Naive thymus-derived CD4-positive, alpha-beta T cell (primary cell): Measurements from ENCODE around the gene GABRB1. TPM values are rescaled to one million over a fixed set of nuclear protein-coding genes. Genes with fewer than 3 reads are reported as not detected.

ENCODE experiments used
- ATAC-seq: fragments of 150-1000 bp; cut with Tn5 transposase; 2 replicates; pipeline ENCODE4 v1.10.0; 2021; ENCODE audit warnings: mild to moderate bottlenecking, moderate library complexity
- CTCF ChIA-PET: fragments of 350-600 bp; sonication (Branson Sonifier 250); formaldehyde crosslinking; loops from one replicate; lab custom pipeline; 2021; ENCODE audit warnings: antibody characterized with exemption; lab: Charles Lee
- POLR2A ChIA-PET: fragments of 350-600 bp; sonication (Branson Sonifier 250); formaldehyde crosslinking; loops from one replicate; lab custom pipeline; 2021; ENCODE audit warnings: antibody characterized with exemption, inconsistent platforms; lab: Charles Lee
- DNase-seq, 9 donors: peaks; one replicate each; pipeline versions ENCODE4 v3.0.0 to v3.0.0-alpha.2; 2020 to 2022; ENCODE audit warnings: mixed read lengths in 1 of 9
- H3K27ac ChIP-seq: one replicate; pipeline ENCODE4 v1.7.0; 2013; ENCODE audit warnings: mild to moderate bottlenecking, low read depth, low read length, moderate library complexity
- H3K27me3 ChIP-seq, 2 donors: one replicate each; pipeline ENCODE4 v1.7.0; 2013; ENCODE audit warnings: low read length in 2 of 2, mild to moderate bottlenecking in 2 of 2, moderate library complexity in 2 of 2; ENCODE audit not compliant: control insufficient read depth in 2 of 2, insufficient read depth in 2 of 2
- H3K36me3 ChIP-seq, 3 experiments: 1 replicate in 2 of 3; 2 replicates in 1 of 3; pipeline ENCODE4 v1.7.0; 2013; ENCODE audit warnings: low read length in 3 of 3, mild to moderate bottlenecking in 3 of 3, moderate library complexity in 1 of 3; ENCODE audit not compliant: insufficient read depth in 3 of 3, control insufficient read depth in 2 of 3
- H3K4me1 ChIP-seq, 2 donors: one replicate each; pipeline ENCODE4 v1.7.0; 2013; ENCODE audit warnings: low read length in 2 of 2, mild to moderate bottlenecking in 2 of 2, moderate library complexity in 1 of 2; ENCODE audit not compliant: control insufficient read depth in 2 of 2, insufficient read depth in 2 of 2
- H3K4me3 ChIP-seq: 2 replicates; pipeline ENCODE4 v1.7.0; 2013; ENCODE audit warnings: mild to moderate bottlenecking, low read length
- H3K9me3 ChIP-seq, 3 experiments: 1 replicate in 2 of 3; 2 replicates in 1 of 3; pipeline ENCODE4 v1.7.0; 2013; ENCODE audit warnings: low read length in 3 of 3; ENCODE audit not compliant: control insufficient read depth in 2 of 3
- H3K27ac Mint-ChIP-seq, 9 donors: one replicate each; pipeline ENCODE4 v1.8.0; 2020 to 2022; ENCODE audit warnings: mixed read lengths in 9 of 9, mild to moderate bottlenecking in 8 of 9, moderate library complexity in 5 of 9, inconsistent platforms in 2 of 9
- H3K27me3 Mint-ChIP-seq, 5 donors: one replicate each; pipeline ENCODE4 v1.8.0; 2021 to 2022; ENCODE audit warnings: mixed read lengths in 5 of 5, mild to moderate bottlenecking in 1 of 5
- H3K36me3 Mint-ChIP-seq, 5 donors: one replicate each; pipeline ENCODE4 v1.8.0; 2020 to 2022; ENCODE audit warnings: mixed read lengths in 5 of 5, mild to moderate bottlenecking in 3 of 5, inconsistent platforms in 1 of 5
- H3K4me1 Mint-ChIP-seq, 7 donors: one replicate each; pipeline ENCODE4 v1.8.0; 2020 to 2022; ENCODE audit warnings: mixed read lengths in 7 of 7, mild to moderate bottlenecking in 3 of 7, inconsistent platforms in 1 of 7
- H3K4me3 Mint-ChIP-seq, 10 donors: one replicate each; pipeline ENCODE4 v1.8.0; 2020 to 2022; ENCODE audit warnings: mild to moderate bottlenecking in 10 of 10, mixed read lengths in 10 of 10, moderate library complexity in 6 of 10, inconsistent platforms in 2 of 10
- H3K9me3 Mint-ChIP-seq, 11 donors: one replicate each; pipeline ENCODE4 v1.8.0; 2020 to 2022; ENCODE audit warnings: mixed read lengths in 11 of 11, mild to moderate bottlenecking in 4 of 11, inconsistent platforms in 1 of 11, moderate library complexity in 1 of 11
- intact Hi-C, 2 donors: fragments of 100-400 bp; cut with micrococcal nuclease; formaldehyde crosslinking; loops; one replicate each; pipeline ENCODE4 v1.15.1; 2023
- polyA plus RNA-seq, 2 donors: library from polyadenylated mRNA; unstranded; fragments of 300-500 nt; fragmentation: Illumina TruSeq; gene quantifications; one replicate each; pipeline ENCODE4 v1.2.3, GENCODE V29; 2021
- total RNA-seq, 6 experiments: library from RNA in 5 of 6; stranded (reverse) in 5 of 6; gene quantifications; 1 replicate in 5 of 6; 2 replicates in 1 of 6; pipeline ENCODE4 v1.2.3 and lab custom pipeline; 2021 to 2026

Gene GABRB1
- total and polyA plus RNA-seq, 7 experiments from 2014 or later = not detected

DNA sequence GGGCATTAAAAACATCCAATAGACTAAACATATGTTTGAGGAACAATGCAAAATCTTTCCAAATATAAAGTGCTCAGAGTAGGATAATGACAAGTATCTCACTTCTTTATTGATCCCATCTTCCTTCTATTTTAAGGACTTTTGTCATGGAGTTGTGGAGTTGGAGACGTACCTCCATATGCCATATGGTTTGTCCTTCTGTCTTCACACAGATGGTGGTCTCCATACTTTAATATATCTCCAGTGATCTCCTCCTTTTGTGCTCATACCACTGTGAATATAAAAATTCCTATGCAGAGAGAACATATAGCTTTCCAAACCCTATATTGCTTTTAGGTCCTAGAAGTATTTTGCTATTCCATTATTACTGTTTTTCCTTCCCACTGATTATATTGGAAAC, 64.5 kb downstream of the GABRB1 start:
- Histone ChIP-seq H3K36me3 (no peaks in the 10 kb centered on the region), H3K9me3 (no peaks in the 10 kb centered on the region), H3K27ac (no peak overlapping the region), H3K4me1 (no peaks in the 10 kb centered on the region), H3K4me3 (no peak overlapping the region), H3K27me3 (no peaks in the 10 kb centered on the region)
- DNase-seq (no peak), ATAC-seq (no peak)
- H3K4me1 Mint-ChIP-seq = no peaks in the 10 kb centered on the region
- intact Hi-C loops = no loop called here
- peaks cover 0 to 4% (median 0%) of the 10 kb centered on the region in 11 donors for H3K9me3 Mint-ChIP-seq
- CTCF ChIA-PET = no interaction called here
- no peaks in the 10 kb centered on the region for H3K36me3 Mint-ChIP-seq
- POLR2A ChIA-PET = no interaction called here
- H3K27me3 Mint-ChIP-seq = peaks cover 0 to 8% (median 6%) of the 10 kb centered on the region in 5 donors
- no peak overlapping the region for H3K27ac Mint-ChIP-seq
- H3K4me3 Mint-ChIP-seq = no peak overlapping the region

DNA sequence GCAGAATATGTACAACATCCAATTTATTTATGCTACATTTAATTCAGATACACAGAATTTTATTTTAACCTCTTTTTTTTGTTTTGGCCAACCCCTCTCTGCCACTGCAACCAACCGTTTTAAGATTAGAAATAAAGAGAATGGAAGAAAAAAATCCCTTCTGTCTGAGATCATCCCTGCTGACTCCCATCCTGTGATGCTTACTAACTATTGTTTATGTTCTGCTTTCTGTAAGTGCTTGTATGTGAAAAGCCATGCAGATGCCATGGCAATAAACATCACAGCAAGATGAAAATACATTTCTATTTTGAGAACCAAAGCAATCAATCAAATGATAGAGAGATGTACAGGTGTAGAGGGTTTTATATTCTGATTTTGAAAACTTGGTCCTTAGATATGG, 70.1 kb downstream of the GABRB1 start:
- H3K4me3 ChIP-seq = no peak overlapping the region
- no peak for DNase-seq
- H3K27ac Mint-ChIP-seq = no peak overlapping the region
- H3K27ac ChIP-seq = no peak overlapping the region
- intact Hi-C loops = no loop called here
- POLR2A ChIA-PET = no interaction called here
- H3K36me3 Mint-ChIP-seq = no peaks in the 10 kb centered on the region
- peaks cover 0 to 5% (median under 1%) of the 10 kb centered on the region in 5 donors for H3K27me3 Mint-ChIP-seq
- H3K4me1 ChIP-seq = no peaks in the 10 kb centered on the region
- H3K27me3 ChIP-seq = no peaks in the 10 kb centered on the region
- no peaks in the 10 kb centered on the region for H3K4me1 Mint-ChIP-seq
- H3K4me3 Mint-ChIP-seq = no peak overlapping the region
- no peak for ATAC-seq
- peaks cover 0 to 4% (median 0%) of the 10 kb centered on the region in 11 donors for H3K9me3 Mint-ChIP-seq
- H3K36me3 ChIP-seq = no peaks in the 10 kb centered on the region
- no peaks in the 10 kb centered on the region for H3K9me3 ChIP-seq
- CTCF ChIA-PET = no interaction called here

DNA sequence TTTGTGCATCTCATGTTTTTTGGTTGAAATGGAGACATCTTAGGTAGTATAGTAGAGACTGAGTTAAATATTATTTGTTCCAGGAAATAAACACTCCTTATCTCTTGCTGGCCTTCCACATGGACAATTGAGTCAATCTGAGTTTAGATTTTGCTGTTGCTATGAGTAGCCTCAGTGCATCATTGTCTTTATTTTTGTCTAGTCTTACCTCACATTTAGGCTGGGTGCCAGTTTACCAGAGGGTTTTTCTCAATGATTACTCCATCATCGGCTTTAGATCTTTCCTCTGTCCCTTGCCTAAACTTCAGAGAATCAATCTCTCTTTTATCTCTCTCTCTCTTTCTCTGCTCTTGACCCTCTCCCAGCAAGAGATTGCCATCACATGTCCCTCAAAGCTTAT, 73.6 kb downstream of the GABRB1 start:
- CTCF ChIA-PET = no interaction called here
- Histone ChIP-seq H3K4me1 (no peaks in the 10 kb centered on the region), H3K9me3 (no peaks in the 10 kb centered on the region), H3K27ac (no peak overlapping the region), H3K4me3 (no peak overlapping the region), H3K36me3 (no peaks in the 10 kb centered on the region), H3K27me3 (no peaks in the 10 kb centered on the region)
- Mint-ChIP-seq H3K27me3 (peaks cover 0 to 13% (median 0%) of the 10 kb centered on the region in 5 donors), H3K36me3 (no peaks in the 10 kb centered on the region), H3K9me3 (peaks cover 0 to 6% (median 0%) of the 10 kb centered on the region in 11 donors), H3K4me1 (no peaks in the 10 kb centered on the region), H3K27ac (no peak overlapping the region), H3K4me3 (no peak overlapping the region)
- no peak for ATAC-seq
- POLR2A ChIA-PET = no interaction called here
- DNase-seq = no peak
- intact Hi-C loops = no loop called here

DNA sequence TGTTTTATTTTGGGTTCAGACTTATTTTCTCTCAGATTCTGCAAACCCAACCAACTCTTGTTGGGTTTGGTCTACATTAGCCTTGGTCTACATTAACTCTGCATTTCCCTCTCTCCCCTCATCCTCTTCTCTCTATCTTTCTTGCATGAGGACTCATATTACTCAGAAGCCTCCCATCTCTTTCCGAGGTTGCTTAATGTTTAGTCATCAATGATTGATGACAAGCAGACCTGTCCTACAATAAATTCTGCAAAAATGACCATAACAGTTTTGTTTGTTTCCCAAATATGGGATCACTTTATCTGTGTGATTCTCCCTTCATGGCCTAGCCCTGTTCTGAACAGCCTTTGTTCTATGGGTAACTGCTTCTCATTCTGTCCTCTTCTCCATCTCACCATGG, 75.2 kb downstream of the GABRB1 start:
- no peaks in the 10 kb centered on the region for H3K36me3 Mint-ChIP-seq
- no peak overlapping the region for H3K4me3 Mint-ChIP-seq
- ATAC-seq = no peak
- intact Hi-C loops = no loop called here
- POLR2A ChIA-PET = no interaction called here
- H3K27ac Mint-ChIP-seq = no peak overlapping the region
- peaks cover 0 to 6% (median 0%) of the 10 kb centered on the region in 11 donors for H3K9me3 Mint-ChIP-seq
- H3K4me1 Mint-ChIP-seq = no peaks in the 10 kb centered on the region
- no peaks in the 10 kb centered on the region for H3K27me3 ChIP-seq
- no peak for DNase-seq
- H3K27me3 Mint-ChIP-seq = peaks cover 0 to 13% (median 0%) of the 10 kb centered on the region in 5 donors
- H3K9me3 ChIP-seq = no peaks in the 10 kb centered on the region
- no peaks in the 10 kb centered on the region for H3K36me3 ChIP-seq
- CTCF ChIA-PET = no interaction called here
- no peak overlapping the region for H3K27ac ChIP-seq
- H3K4me1 ChIP-seq = no peaks in the 10 kb centered on the region
- H3K4me3 ChIP-seq = no peak overlapping the region

DNA sequence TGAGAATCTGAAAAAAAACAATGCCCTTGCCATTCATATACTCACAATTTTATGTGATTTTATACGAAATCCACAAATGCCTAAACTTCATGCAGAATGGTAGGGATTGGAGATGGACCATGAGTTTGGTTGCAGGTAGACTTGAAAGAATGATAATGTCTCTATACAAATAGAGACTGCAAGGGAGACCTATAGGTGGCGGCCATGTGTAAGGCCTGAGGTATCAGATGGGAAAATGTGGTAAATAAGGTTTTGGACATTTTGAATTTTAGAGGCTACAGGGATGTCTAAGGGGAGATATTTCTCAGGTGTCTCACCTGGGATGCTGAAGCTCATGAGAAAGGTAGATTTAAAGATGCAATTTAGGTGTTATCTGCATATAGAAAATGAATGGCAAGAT, 78.0 kb downstream of the GABRB1 start:
- no peak for DNase-seq
- Mint-ChIP-seq H3K4me1 (no peaks in the 10 kb centered on the region), H3K9me3 (peaks cover 0 to 5% (median 0%) of the 10 kb centered on the region in 11 donors), H3K27ac (no peak overlapping the region), H3K36me3 (no peaks in the 10 kb centered on the region), H3K27me3 (peaks cover 0 to 18% (median 0%) of the 10 kb centered on the region in 5 donors), H3K4me3 (no peak overlapping the region)
- Histone ChIP-seq H3K36me3 (no peaks in the 10 kb centered on the region), H3K9me3 (no peaks in the 10 kb centered on the region), H3K27ac (no peak overlapping the region), H3K4me1 (no peaks in the 10 kb centered on the region), H3K27me3 (no peaks in the 10 kb centered on the region), H3K4me3 (no peak overlapping the region)
- ATAC-seq = no peak
- POLR2A ChIA-PET = no interaction called here
- CTCF ChIA-PET = no interaction called here
- intact Hi-C loops = no loop called here

DNA sequence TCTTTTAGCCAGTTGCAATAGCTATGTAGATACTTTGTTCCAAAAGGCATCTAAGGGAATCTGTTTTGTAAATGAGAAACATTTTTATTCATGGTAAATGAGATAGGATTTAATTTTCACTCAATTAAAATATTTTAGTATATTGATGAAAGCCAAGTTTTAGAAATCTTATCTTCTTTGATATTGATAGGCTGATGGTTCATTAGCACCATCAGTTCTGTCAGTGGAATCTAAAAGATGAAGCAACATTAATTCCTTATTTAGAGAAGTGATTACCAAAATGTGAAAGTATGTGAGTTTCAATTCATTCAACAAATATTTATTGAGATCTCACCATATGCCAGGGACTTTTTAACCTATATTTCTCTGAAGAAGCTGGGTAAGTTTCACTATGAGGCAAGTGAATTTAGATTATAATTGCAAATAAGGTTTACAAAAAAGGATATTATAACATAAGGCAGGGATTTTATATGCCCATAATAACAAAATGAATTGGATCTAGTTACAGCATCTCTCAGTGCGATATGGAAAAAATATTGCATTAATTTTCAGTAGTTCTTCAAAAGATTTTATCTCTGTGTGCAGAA, 79.3 kb downstream of the GABRB1 start:
- Histone ChIP-seq H3K9me3 (no peaks in the 10 kb centered on the region), H3K4me1 (no peaks in the 10 kb centered on the region), H3K36me3 (no peaks in the 10 kb centered on the region), H3K4me3 (no peak overlapping the region), H3K27ac (no peak overlapping the region), H3K27me3 (no peaks in the 10 kb centered on the region)
- H3K4me3 Mint-ChIP-seq = no peak overlapping the region
- no peak for DNase-seq
- H3K4me1 Mint-ChIP-seq = no peaks in the 10 kb centered on the region
- ATAC-seq = no peak
- intact Hi-C loops = no loop called here
- peaks cover 0 to 25% (median 5%) of the 10 kb centered on the region in 5 donors for H3K27me3 Mint-ChIP-seq
- ChIA-PET CTCF (no interaction called here), POLR2A (no interaction called here)
- no peak overlapping the region for H3K27ac Mint-ChIP-seq
- no peaks in the 10 kb centered on the region for H3K36me3 Mint-ChIP-seq
- H3K9me3 Mint-ChIP-seq = peaks cover 0 to 3% (median 0%) of the 10 kb centered on the region in 11 donors

DNA sequence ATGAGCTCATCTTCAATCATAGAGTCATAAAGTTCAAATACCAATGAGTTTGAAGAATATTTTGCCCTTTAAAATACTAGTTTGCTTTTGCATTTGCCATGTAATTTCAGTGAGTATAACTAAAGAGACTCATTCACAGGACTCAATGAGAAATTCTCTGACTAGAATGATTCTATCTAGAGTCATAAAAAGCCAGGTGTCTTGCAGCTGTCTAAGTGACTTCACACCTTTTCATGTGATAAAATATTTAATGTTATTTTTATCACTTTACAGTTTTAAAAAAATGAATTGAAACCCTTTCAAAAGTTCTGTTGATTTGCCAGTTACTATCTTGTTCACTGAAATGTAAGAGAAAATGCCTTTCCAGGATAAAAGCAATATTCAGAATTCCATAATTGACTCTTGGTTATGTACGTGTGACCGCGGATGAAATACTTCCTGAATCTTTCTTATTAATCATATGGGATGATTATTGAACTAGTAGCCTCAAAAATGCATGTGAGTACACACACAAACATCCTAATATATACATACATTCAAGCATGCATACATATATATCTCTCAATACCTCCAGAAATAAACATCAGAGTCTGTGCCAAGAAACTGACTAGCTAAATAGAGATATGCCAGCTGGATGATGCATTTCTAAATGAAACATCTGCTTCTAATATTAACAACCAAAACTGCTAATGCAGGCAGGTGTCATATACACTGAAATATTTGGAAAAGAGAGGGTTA, 87.0 kb downstream of the GABRB1 start:
- Mint-ChIP-seq H3K4me1 (no peaks in the 10 kb centered on the region), H3K27ac (no peak overlapping the region), H3K36me3 (no peaks in the 10 kb centered on the region), H3K9me3 (no peaks in the 10 kb centered on the region), H3K4me3 (no peak overlapping the region), H3K27me3 (peaks cover 0 to 20% (median 15%) of the 10 kb centered on the region in 5 donors)
- Histone ChIP-seq H3K27me3 (peaks cover 0 to 3% of the 10 kb centered on the region in 2 donors), H3K27ac (no peak overlapping the region), H3K4me1 (no peaks in the 10 kb centered on the region), H3K36me3 (no peaks in the 10 kb centered on the region), H3K9me3 (no peaks in the 10 kb centered on the region), H3K4me3 (no peak overlapping the region)
- ATAC-seq (no peak), DNase-seq (no peak)
- intact Hi-C loops = no loop called here
- POLR2A ChIA-PET = no interaction called here
- CTCF ChIA-PET = no interaction called here
